Activated CD8-positive, alpha-beta T cell treated with anti-CD3 and anti-CD28 coated beads for 36 hours (primary cell): ENCODE measurements around the gene GDF11. TPM values are rescaled to one million over a fixed set of nuclear protein-coding genes. Genes with fewer than 3 reads are reported as not detected.

Experiments used
- ATAC-seq: fragments of 200-7000 bp; cut with Tn5 transposase; one replicate; pipeline ENCODE4 v1.10.0; 2021; ENCODE audit warnings: mild to moderate bottlenecking, moderate library complexity
- CTCF ChIA-PET: fragments of 350-600 bp; sonication (Branson Sonifier 250); formaldehyde crosslinking; loops from one replicate; lab custom pipeline; 2021; ENCODE audit warnings: antibody characterized with exemption; lab: Charles Lee
- POLR2A ChIA-PET: fragments of 350-600 bp; sonication (Branson Sonifier 250); formaldehyde crosslinking; loops from one replicate; lab custom pipeline; 2021; ENCODE audit warnings: antibody characterized with exemption; lab: Charles Lee
- DNase-seq: peaks from one replicate; pipeline ENCODE4 v3.0.0-alpha.2; 2020
- H3K27ac Mint-ChIP-seq: one replicate; pipeline ENCODE4 v1.8.0; 2021; ENCODE audit warnings: mild to moderate bottlenecking, mixed read lengths
- H3K27me3 Mint-ChIP-seq: one replicate; pipeline ENCODE4 v1.8.0; 2021; ENCODE audit warnings: mixed read lengths
- H3K36me3 Mint-ChIP-seq: one replicate; pipeline ENCODE4 v1.8.0; 2021; ENCODE audit warnings: low read depth, mixed read lengths
- H3K4me1 Mint-ChIP-seq: one replicate; pipeline ENCODE4 v1.8.0; 2021; ENCODE audit warnings: low read depth, mixed read lengths
- H3K4me3 Mint-ChIP-seq: one replicate; pipeline ENCODE4 v1.8.0; 2021; ENCODE audit warnings: mild to moderate bottlenecking, moderate library complexity, mixed read lengths
- H3K9me3 Mint-ChIP-seq: one replicate; pipeline ENCODE4 v1.8.0; 2021; ENCODE audit warnings: mixed read lengths
- intact Hi-C: fragments of 100-400 bp; cut with micrococcal nuclease; formaldehyde crosslinking; loops from one replicate; pipeline ENCODE4 v1.10.0; 2022
- total RNA-seq, 2 experiments: library from RNA; stranded (reverse); gene quantifications; one replicate each; pipeline ENCODE4 v1.2.3, GENCODE V29; 2021
- TF ChIP-seq, protein P1 (sequence below): fragments of 200-600 bp; IDR thresholded peaks from one replicate; pipeline ENCODE4 v1.8.0; 2022; ENCODE audit warnings: antibody characterized with exemption, mild to moderate bottlenecking

GDF11 gene
- total RNA-seq, 2 experiments from 2014 or later = 7.4 to 9.3 TPM

DNA sequence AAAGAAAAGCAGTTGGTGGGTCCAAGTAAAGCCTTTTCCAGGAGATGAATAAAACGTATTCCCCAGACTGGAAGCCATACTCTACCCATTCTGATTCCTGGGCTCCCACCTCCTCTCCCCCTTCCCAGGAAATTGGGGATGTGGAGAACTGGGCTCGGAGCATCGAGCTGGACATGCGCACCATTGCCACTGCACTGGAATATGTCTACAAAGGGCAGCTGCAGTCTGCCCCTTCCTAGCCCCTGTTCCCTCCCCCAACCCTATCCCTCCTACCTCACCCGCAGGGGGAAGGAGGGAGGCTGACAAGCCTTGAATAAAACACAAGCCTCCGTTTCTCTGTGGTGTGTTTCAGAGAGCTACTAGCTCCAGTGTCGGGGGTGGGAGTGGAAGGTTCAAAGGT is 23.6 kb upstream of the GDF11 start:
- POLR2A ChIA-PET = interaction anchor here (1.0 to 7.2 kb wide), 3 partner anchors 10 to 385 kb away, joined by 3 to 44 read pairs (median 12); partner anchors contain the start of genes CD63 and PA2G4
- Mint-ChIP-seq H3K27me3 (peaks cover 3% of the 10 kb centered on the region), H3K9me3 (no peaks in the 10 kb centered on the region), H3K36me3 (peaks cover 5% of the 10 kb centered on the region), H3K27ac (no peak overlapping the region), H3K4me1 (peaks cover 24% of the 10 kb centered on the region), H3K4me3 (no peak overlapping the region)
- CTCF ChIA-PET = interaction anchor here (0.9 to 7.1 kb wide), 4 partner anchors 9 to 19 kb away, joined by 3 to 87 read pairs (median 12); partner anchors contain the start of gene CD63
- DNase-seq (no peak), ATAC-seq (no peak)
- intact Hi-C loops = no loop called here
- TF ChIP-seq, protein P1, sequence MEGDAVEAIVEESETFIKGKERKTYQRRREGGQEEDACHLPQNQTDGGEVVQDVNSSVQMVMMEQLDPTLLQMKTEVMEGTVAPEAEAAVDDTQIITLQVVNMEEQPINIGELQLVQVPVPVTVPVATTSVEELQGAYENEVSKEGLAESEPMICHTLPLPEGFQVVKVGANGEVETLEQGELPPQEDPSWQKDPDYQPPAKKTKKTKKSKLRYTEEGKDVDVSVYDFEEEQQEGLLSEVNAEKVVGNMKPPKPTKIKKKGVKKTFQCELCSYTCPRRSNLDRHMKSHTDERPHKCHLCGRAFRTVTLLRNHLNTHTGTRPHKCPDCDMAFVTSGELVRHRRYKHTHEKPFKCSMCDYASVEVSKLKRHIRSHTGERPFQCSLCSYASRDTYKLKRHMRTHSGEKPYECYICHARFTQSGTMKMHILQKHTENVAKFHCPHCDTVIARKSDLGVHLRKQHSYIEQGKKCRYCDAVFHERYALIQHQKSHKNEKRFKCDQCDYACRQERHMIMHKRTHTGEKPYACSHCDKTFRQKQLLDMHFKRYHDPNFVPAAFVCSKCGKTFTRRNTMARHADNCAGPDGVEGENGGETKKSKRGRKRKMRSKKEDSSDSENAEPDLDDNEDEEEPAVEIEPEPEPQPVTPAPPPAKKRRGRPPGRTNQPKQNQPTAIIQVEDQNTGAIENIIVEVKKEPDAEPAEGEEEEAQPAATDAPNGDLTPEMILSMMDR = no peak

- Mint-ChIP-seq H3K4me3 (no peak within 1 kb of the TSS), H3K27me3 (peaks cover 3% of the 10 kb centered on the region), H3K36me3 (peaks cover 5% of the 10 kb centered on the region), H3K9me3 (no peaks in the 10 kb centered on the region), H3K27ac (no peak within 1 kb of the TSS), H3K4me1 (peaks cover 27% of the 10 kb centered on the region)
- TF ChIP-seq, protein P1 = no peak
- ChIA-PET POLR2A (interaction anchor here (2.3 to 7.2 kb wide), 2 partner anchors 9 to 18 kb away, joined by 12 to 44 read pairs; partner anchors contain the start of gene CD63), CTCF (interaction anchor here (0.9 to 7.1 kb wide), 4 partner anchors 10 to 64 kb away, joined by 3 to 87 read pairs (median 5); no protein-coding TSS in a partner anchor)
- no peak for DNase-seq
- intact Hi-C loops = no loop called here
- ATAC-seq = no peak
Observed at GRCh38 chr12:55720071-55720564, 22.8 kb upstream of the GDF11 start, which contains the start of gene RDH5. Gene RDH5, plus strand, starts transcription at chr12:55720393. Its CDS starts 792 bp downstream, at chr12:55721185.

DNA sequence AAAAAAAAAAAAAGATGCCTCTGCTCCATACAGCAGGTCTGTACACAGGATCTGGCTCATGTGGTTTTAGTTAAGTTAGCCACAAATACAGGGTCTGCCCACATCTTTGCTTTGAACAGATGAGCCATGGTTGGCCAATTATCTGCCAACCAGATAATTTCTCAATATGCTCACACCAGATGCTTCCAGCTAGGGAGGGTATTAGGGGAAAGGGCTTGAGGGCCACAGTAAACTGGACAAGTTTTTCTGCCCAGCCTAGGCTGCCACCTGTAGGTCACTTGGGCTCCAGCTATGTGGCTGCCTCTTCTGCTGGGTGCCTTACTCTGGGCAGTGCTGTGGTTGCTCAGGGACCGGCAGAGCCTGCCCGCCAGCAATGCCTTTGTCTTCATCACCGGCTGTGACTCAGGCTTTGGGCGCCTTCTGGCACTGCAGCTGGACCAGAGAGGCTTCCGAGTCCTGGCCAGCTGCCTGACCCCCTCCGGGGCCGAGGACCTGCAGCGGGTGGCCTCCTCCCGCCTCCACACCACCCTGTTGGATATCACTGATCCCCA is 22.0 kb upstream of the GDF11 start:
- no peaks in the 10 kb centered on the region for H3K27me3 Mint-ChIP-seq
- TF ChIP-seq, protein P1 = no peak

DNA sequence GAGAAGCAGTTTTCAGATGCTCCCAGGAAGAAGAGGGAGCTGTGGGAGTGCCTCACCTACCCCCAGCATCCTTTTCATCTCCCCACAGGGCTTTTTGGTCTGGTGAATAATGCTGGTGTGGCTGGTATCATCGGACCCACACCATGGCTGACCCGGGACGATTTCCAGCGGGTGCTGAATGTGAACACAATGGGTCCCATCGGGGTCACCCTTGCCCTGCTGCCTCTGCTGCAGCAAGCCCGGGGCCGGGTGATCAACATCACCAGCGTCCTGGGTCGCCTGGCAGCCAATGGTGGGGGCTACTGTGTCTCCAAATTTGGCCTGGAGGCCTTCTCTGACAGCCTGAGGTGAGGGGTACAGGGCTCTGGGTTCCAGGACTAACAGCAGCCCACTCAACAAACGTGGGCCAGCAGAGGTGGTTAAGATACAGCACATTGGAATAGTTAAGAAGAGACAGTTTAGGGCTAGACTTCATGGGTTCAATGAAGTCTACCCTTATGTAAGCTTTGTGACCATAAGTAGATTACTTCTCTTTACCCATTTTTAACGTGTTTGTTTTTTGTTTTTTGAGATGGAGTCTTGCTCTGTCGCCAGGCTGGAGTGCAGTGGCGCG is 21.2 kb upstream of the GDF11 start:
- ChIA-PET POLR2A (interaction anchor here (0.6 to 7.2 kb wide), 3 partner anchors 7 to 44 kb away, joined by 3 to 44 read pairs (median 12); partner anchors contain the start of gene CD63), CTCF (interaction anchor here (1.3 to 7.1 kb wide), 2 partner anchors 17 to 61 kb away, joined by 4 to 87 read pairs; no protein-coding TSS in a partner anchor)
- H3K36me3 Mint-ChIP-seq = peaks cover 4% of the 10 kb centered on the region
- H3K4me1 Mint-ChIP-seq = peaks cover 28% of the 10 kb centered on the region
- H3K9me3 Mint-ChIP-seq = no peaks in the 10 kb centered on the region
- TF ChIP-seq, protein P1 = no peak
- H3K4me3 Mint-ChIP-seq = no peak overlapping the region
- no peaks in the 10 kb centered on the region for H3K27me3 Mint-ChIP-seq
- intact Hi-C loops = no loop called here
- no peak for ATAC-seq
- DNase-seq = no peak
- H3K27ac Mint-ChIP-seq = no peak overlapping the region

More for the DNA sequence above, 22.0 kb upstream of the GDF11 start:
- ChIA-PET POLR2A (interaction anchor here (2.3 to 7.2 kb wide), 2 partner anchors 8 to 17 kb away, joined by 12 to 44 read pairs; partner anchors contain the start of gene CD63), CTCF (interaction anchor here (1.3 to 7.1 kb wide), 3 partner anchors 17 to 65 kb away, joined by 4 to 87 read pairs (median 5); no protein-coding TSS in a partner anchor)
- no peaks in the 10 kb centered on the region for H3K9me3 Mint-ChIP-seq
- ATAC-seq = no peak
- no peak overlapping the region for H3K27ac Mint-ChIP-seq
- peaks cover 24% of the 10 kb centered on the region for H3K4me1 Mint-ChIP-seq
- intact Hi-C loops = no loop called here
- H3K4me3 Mint-ChIP-seq = no peak overlapping the region
- H3K36me3 Mint-ChIP-seq = peaks cover 3% of the 10 kb centered on the region
- DNase-seq = no peak
